ENCODE measurements around the gene TST.

GRCh38 chr22:37062376-37062675 lies 43.1 kb upstream of the TST start:
- no peak for TF ChIP-seq CTCF (IDR thresholded peaks at IDR 0.05)
- TF ChIP-seq POLR2A (IDR thresholded peaks at IDR 0.05; ENCODE audit: low read depth), result no peak
